HG03039 (cell line): ENCODE results near the gene MEGF9.
"Not testable (repeated sequence)": the region's sequence is repeated elsewhere in the genome, so short reads cannot be mapped to it uniquely, and the experiment has no call there.

ENCODE experiments used
- ATAC-seq: cut with Tn5 transposase; IDR thresholded peaks from one replicate; pipeline ENCODE4 v1.9.1; 2021; ENCODE audit warnings: mild to moderate bottlenecking, moderate library complexity; ENCODE audit not compliant: unreplicated experiment

MEGF9 gene

GRCh38 chr9:120714088-120714845, at the start of gene MEGF9:
MEGF9 (minus strand) TSS chr9:120714470; CDS start chr9:120714358, 112 bp downstream.
- peak; percentile 95 for ATAC-seq

GRCh38 chr9:120761006-120761405, 46.7 kb upstream of the MEGF9 start:
- ATAC-seq = no peak

- no peak for ATAC-seq
Measured at GRCh38 chr9:120759755-120760400, 45.6 kb upstream of the MEGF9 start.

- no peak for ATAC-seq
Measured at GRCh38 chr9:120758544-120758943, 44.3 kb upstream of the MEGF9 start.

GRCh38 chr9:120757026-120757913, 43.0 kb upstream of the MEGF9 start:
- no peak for ATAC-seq

- ATAC-seq = no peak
Measured at GRCh38 chr9:120756531-120756930, 42.3 kb upstream of the MEGF9 start.

GRCh38 chr9:120755810-120756434, 41.7 kb upstream of the MEGF9 start:
- no peak for ATAC-seq

GRCh38 chr9:120755044-120755443, 40.8 kb upstream of the MEGF9 start:
- ATAC-seq = no peak

GRCh38 chr9:120750421-120750820, 36.2 kb upstream of the MEGF9 start:
- no peak for ATAC-seq

GRCh38 chr9:120746366-120746765, 32.1 kb upstream of the MEGF9 start:
- not testable (repeated sequence) for ATAC-seq

- no peak for ATAC-seq
Measured at GRCh38 chr9:120745278-120745677, 31.0 kb upstream of the MEGF9 start.

- ATAC-seq = peak; percentile 49
Measured at GRCh38 chr9:120742951-120743416, 28.7 kb upstream of the MEGF9 start.

- no peak for ATAC-seq
Measured at GRCh38 chr9:120741701-120742100, 27.4 kb upstream of the MEGF9 start.

- no peak for ATAC-seq
Measured at GRCh38 chr9:120741191-120741590, 26.9 kb upstream of the MEGF9 start.

- ATAC-seq = no peak
Measured at GRCh38 chr9:120740132-120740531, 25.9 kb upstream of the MEGF9 start.

- ATAC-seq = no peak
Measured at GRCh38 chr9:120737416-120738165, 23.3 kb upstream of the MEGF9 start.

GRCh38 chr9:120736881-120737280, 22.6 kb upstream of the MEGF9 start:
- ATAC-seq = no peak

- ATAC-seq = no peak
Measured at GRCh38 chr9:120735415-120736126, 21.3 kb upstream of the MEGF9 start.

GRCh38 chr9:120734607-120735410, 20.5 kb upstream of the MEGF9 start:
- no peak for ATAC-seq
